ENCODE measurements around the gene SPINK2. TPM values are rescaled to one million over a fixed set of nuclear protein-coding genes. Genes with fewer than 3 reads are reported as not detected.

The SPINK2 gene
- total RNA-seq, 1 donor from 2014 or later, result not detected

- no peak for TF ChIP-seq CTCF (conservative IDR thresholded peaks at IDR 0.05)
- Mint-ChIP-seq H3K4me1 (no peaks in the 10 kb centered on the region), H3K9me3 (no peaks in the 10 kb centered on the region), H3K27ac (ENCODE audit: unreplicated experiment) (no peak overlapping the region), H3K27me3 (ENCODE audit: low read depth) (peaks cover 12% of the 10 kb centered on the region), H3K4me3 (no peak overlapping the region), H3K36me3 (ENCODE audit: low read depth) (no peaks in the 10 kb centered on the region)
- no peak for DNase-seq (ENCODE audit: low read depth, low spot score)
Observed at GRCh38 chr4:56762484-56763250, 58.8 kb downstream of the SPINK2 start.

- no peak overlapping the region for H3K4me3 Mint-ChIP-seq
- no peaks in the 10 kb centered on the region for H3K36me3 Mint-ChIP-seq (ENCODE audit: low read depth)
- TF ChIP-seq CTCF (conservative IDR thresholded peaks at IDR 0.05), result no peak
- peaks cover 12% of the 10 kb centered on the region for H3K27me3 Mint-ChIP-seq (ENCODE audit: low read depth)
- no peak overlapping the region for H3K27ac Mint-ChIP-seq (ENCODE audit: unreplicated experiment)
- no peaks in the 10 kb centered on the region for H3K4me1 Mint-ChIP-seq
- no peaks in the 10 kb centered on the region for H3K9me3 Mint-ChIP-seq
- DNase-seq (ENCODE audit: low read depth, low spot score), result no peak
Observed at GRCh38 chr4:56760183-56760582, 61.3 kb downstream of the SPINK2 start.

Other genes starting within 250 kb of the SPINK2 start
- not detected in 2 replicates for gene HOPX, start 140.4 kb downstream of the SPINK2 start, total RNA-seq
- gene REST, start 86.2 kb upstream of the SPINK2 start, total RNA-seq, result 51.2 and 55.1 TPM in 2 replicates
- 17.3 and 17.9 TPM in 2 replicates for gene NOA1, start 155.9 kb upstream of the SPINK2 start, total RNA-seq
- gene POLR2B, start 157.2 kb upstream of the SPINK2 start, total RNA-seq, result 129 and 134 TPM in 2 replicates

Data from neural crest cell (in vitro differentiated cells).